ENCODE results near the gene THRB.

GRCh38 chr3:24370352-24371090 is 124.1 kb downstream of the THRB start:
- TF ChIP-seq CTCF (IDR thresholded peaks at IDR 0.05 in 8 of 11, conservative IDR thresholded peaks at IDR 0.05 in 3 of 11) (no peak), POLR2A (IDR thresholded peaks at IDR 0.05) (no peak)
